Central memory CD8-positive, alpha-beta T cell (primary cell): ENCODE results near the gene MPP2.

Experiments used
- ATAC-seq: fragments of 150-1000 bp; cut with Tn5 transposase; replicated peaks from 2 replicates; pipeline ENCODE4 v1.10.0; 2022; ENCODE audit warnings: mild to moderate bottlenecking, moderate FRiP score, moderate number of reproducible peaks; ENCODE audit not compliant: poor library complexity, severe bottlenecking; ENCODE audit errors: extremely low read depth
- DNase-seq, 2 donors: peaks; one replicate each; pipeline ENCODE4 v3.0.0; 2021; ENCODE audit warnings: low spot score in 2 of 2
- H3K27ac Mint-ChIP-seq: one replicate; pipeline ENCODE4 v1.8.0; 2022; ENCODE audit warnings: low read depth, mild to moderate bottlenecking, moderate library complexity, mixed read lengths
- H3K27me3 Mint-ChIP-seq: one replicate; pipeline ENCODE4 v1.8.0; 2022; ENCODE audit warnings: mixed read lengths
- H3K36me3 Mint-ChIP-seq: one replicate; pipeline ENCODE4 v1.8.0; 2022; ENCODE audit warnings: mild to moderate bottlenecking, moderate library complexity, mixed read lengths; ENCODE audit not compliant: insufficient read depth
- H3K4me1 Mint-ChIP-seq: one replicate; pipeline ENCODE4 v1.8.0; 2022; ENCODE audit warnings: mixed read lengths
- H3K4me3 Mint-ChIP-seq: one replicate; pipeline ENCODE4 v1.8.0; 2022; ENCODE audit warnings: mild to moderate bottlenecking, moderate library complexity, mixed read lengths
- H3K9me3 Mint-ChIP-seq: one replicate; pipeline ENCODE4 v1.8.0; 2022; ENCODE audit warnings: mixed read lengths

MPP2 gene

DNA sequence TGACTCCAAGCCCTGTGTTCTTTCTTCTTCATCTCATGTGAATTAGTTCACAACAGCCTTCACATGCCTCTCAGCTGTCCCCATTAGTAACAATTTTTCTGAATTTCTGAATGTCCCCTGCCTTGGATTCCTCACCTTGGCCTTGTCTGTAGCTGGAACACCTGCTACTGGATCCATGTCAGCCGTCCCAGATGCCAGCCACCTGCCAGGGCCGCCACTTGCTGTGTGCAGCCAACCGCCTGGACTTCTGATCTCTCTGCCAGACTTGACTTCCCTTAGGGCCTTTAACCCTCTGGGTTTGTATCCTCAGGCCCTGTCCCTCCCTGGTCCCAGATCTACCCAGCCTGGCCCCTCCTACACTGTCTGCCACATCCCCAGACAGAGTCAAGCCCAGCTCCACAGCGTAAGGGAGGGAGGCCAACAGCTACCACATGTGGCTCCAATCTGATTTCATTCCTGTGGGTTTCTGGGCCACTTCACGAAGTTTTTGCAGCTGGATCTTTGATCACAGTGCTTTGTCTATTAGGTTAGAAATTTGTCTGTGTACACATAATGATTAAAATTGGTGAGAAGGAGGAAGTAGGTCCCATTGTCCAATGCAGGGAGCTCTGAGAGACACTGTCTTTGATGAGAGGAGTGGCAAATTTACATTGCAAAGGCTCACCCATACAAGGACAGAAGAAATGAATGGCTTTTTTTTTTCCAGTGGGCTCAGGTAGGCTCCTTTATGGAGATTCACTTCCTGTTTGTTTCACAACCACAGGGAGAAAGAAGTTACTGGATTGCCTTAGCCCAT, 15.3 kb downstream of the MPP2 start:
- H3K27me3 Mint-ChIP-seq, result peaks cover 31% of the 10 kb centered on the region
- ATAC-seq, result no peak

DNA sequence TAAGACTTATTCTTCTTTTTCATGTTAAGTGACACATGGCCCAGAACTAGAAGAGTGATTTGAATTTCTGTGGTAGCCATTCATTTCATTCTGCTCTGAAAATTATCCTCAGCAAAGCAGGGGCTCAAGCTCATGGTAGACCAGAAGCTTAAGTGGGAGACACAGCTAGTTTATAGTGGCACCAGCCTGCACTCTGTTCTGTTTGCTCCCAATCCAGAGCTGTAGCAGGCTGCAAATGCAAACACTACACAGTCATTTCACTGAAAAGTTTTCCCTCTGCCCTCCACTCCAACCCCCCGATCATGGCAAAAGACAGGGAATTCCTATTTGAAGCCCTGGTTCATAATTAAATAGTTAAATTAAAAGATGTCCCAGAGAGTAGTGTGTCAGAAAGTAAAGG, 17.1 kb downstream of the MPP2 start:
- Mint-ChIP-seq H3K27ac (no peak overlapping the region), H3K27me3 (peaks cover 19% of the 10 kb centered on the region)
- no peak for ATAC-seq

More for the DNA sequence above, 15.3 kb downstream of the MPP2 start:
- no peak overlapping the region for H3K27ac Mint-ChIP-seq
- DNase-seq, result no peak
- H3K9me3 Mint-ChIP-seq, result no peaks in the 10 kb centered on the region
- peaks cover 2% of the 10 kb centered on the region for H3K36me3 Mint-ChIP-seq
- H3K4me1 Mint-ChIP-seq, result no peaks in the 10 kb centered on the region
- no peak overlapping the region for H3K4me3 Mint-ChIP-seq

DNA sequence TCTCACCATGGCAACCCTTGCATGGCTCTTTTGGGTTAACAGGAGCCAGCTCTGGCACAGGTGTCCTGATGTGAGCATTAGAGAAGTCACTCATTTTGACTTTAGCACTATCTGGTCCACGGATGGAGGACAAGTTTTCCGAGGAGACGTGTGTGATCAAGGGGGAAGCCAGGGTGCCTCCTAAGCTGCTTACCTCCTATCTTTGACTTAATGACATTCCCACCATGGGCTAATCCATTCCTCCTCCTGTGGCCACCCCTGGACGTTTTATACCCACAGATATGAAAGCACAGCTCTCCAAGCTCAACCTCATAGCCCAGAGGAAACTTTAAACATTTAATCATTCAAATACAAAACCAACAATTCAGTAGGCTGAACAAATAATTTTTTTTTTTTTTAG, 18.8 kb downstream of the MPP2 start:
- Mint-ChIP-seq H3K27me3 (peaks cover 31% of the 10 kb centered on the region), H3K4me3 (no peak overlapping the region), H3K36me3 (no peaks in the 10 kb centered on the region), H3K9me3 (no peaks in the 10 kb centered on the region), H3K27ac (no peak overlapping the region), H3K4me1 (no peaks in the 10 kb centered on the region)
- DNase-seq, result no peak
- no peak for ATAC-seq

More for the DNA sequence above, 17.1 kb downstream of the MPP2 start:
- no peaks in the 10 kb centered on the region for H3K9me3 Mint-ChIP-seq
- no peak overlapping the region for H3K4me3 Mint-ChIP-seq
- H3K4me1 Mint-ChIP-seq, result no peaks in the 10 kb centered on the region
- no peak for DNase-seq
- no peaks in the 10 kb centered on the region for H3K36me3 Mint-ChIP-seq

DNA sequence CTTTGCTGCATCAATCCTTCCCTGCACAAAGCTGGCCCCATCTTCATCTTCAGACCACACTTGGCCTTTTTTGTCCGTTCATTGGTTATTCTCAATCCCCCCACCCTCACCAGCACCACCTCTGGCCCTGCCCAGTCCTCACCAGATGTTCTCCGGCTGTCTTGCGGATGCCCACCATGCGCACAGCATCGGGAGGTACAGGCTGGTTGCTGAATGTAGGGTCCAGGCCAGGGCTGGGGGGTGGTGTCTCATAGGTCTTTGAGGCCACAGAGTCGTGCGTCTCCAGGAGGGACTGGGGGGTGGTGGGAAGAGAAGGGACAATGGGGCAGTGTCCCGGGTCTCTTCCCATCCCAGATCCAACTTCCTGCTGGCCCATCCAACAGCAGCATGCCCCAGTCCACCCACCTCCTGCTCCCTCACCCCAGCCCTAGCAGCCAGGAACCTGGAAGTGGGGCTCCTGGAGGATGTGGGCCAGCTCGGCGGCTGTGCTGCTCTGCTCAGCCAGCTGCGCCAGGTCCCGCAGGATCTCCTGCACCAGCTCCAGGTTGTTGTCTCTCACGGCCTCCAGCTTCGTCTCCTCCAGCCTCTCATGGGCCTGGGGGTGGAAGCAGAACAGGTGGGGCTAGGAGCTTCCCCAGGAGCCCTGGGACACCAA, 24.4 kb downstream of the MPP2 start:
- Mint-ChIP-seq H3K4me1 (peaks cover 9% of the 10 kb centered on the region), H3K27ac (no peak overlapping the region), H3K9me3 (no peaks in the 10 kb centered on the region), H3K36me3 (no peaks in the 10 kb centered on the region), H3K4me3 (no peak overlapping the region), H3K27me3 (peaks cover 46% of the 10 kb centered on the region)
- DNase-seq (no peak), ATAC-seq (no peak)

DNA sequence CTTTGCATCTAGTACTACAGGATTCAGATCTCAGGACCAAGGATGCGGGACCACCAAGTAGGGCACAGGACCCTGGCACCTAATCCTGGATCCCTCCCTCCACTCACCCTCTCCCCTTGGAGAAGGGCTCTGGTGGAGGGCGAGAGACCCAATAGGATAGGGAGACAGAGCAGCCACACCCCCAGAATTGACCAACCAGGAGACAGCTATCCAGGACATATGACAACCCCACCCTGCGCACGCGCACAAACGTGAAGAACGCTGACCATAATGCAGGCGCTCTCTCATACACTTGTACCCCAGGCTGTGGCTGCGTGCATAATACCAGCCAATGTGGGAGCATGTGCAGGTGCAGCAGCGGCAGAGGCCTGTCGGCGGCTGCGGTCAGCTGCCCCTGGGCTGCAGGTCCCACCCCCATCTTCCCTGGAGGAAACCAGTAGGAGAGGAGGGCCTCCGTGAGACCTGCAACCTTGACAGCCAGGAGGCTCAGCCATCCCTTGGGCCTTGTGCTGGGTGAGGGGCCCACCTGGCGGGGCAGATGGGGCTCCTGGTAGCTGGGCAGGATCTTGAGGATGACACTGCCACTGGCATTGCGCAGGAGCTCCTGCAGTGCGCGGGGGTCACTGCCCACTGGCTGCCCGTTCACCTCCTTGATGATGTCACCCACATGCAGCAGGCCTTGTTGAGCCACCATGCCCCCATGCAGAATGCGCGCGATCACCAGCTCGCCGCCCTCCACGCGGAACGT, 25.4 kb downstream of the MPP2 start:
- peaks cover 9% of the 10 kb centered on the region for H3K4me1 Mint-ChIP-seq
- DNase-seq (no peak), ATAC-seq (no peak)
- peaks cover 46% of the 10 kb centered on the region for H3K27me3 Mint-ChIP-seq
- H3K27ac Mint-ChIP-seq, result no peak overlapping the region
- no peaks in the 10 kb centered on the region for H3K9me3 Mint-ChIP-seq
- H3K4me3 Mint-ChIP-seq, result no peak overlapping the region
- H3K36me3 Mint-ChIP-seq, result no peaks in the 10 kb centered on the region

DNA sequence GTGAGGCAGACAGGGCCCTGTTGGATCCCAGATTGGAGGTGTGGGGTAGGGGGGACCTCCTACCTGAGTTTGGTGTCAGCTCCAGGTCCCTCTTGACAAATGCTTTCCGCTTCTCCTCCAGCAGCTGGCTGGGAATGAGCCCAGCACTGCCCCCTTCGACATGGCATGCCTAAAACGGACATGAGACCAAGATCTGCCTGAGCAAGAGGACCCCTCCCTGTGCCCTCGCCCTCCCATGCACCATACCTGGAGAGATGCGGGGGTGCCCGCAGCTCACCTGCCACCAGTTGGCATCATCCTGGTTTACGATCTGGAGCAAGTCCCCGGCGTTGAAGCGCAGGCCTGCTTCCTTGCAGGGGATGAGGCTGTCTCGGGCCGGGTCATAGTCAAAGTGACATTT, 26.2 kb downstream of the MPP2 start:
- Mint-ChIP-seq H3K36me3 (no peaks in the 10 kb centered on the region), H3K27ac (no peak overlapping the region), H3K4me3 (no peak overlapping the region), H3K9me3 (no peaks in the 10 kb centered on the region), H3K27me3 (peaks cover 46% of the 10 kb centered on the region), H3K4me1 (peaks cover 9% of the 10 kb centered on the region)
- ATAC-seq (no peak), DNase-seq (no peak)

DNA sequence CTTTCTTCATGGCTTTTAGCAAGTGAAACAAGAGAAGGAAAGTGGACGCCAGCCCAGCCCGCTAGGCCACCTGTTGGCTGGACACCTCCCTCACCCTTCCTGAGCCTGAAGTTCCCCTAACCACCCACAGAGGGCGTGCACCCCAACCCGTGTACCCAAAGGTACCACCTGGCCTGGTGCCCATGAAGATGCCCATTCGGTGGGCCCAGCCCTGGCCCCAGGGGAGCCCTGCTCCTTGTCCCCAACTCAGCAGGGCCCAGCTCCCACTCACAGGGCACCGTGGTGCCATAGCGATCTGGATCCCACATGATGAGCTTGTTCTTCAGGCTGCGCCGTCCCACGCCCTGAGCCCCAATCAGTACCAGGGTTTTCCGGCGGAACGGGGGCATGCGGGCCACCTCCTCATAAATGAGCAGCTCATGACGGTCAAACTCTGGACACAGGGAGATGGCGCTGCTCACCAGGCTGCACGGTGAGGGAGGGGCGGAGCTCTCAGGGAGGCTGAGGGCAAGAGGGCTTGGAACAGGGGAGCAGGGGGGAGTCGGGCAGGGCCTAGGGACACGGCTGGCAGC, 26.8 kb downstream of the MPP2 start:
- Mint-ChIP-seq H3K27me3 (peaks cover 46% of the 10 kb centered on the region), H3K27ac (no peak overlapping the region), H3K4me1 (peaks cover 9% of the 10 kb centered on the region), H3K36me3 (no peaks in the 10 kb centered on the region), H3K4me3 (no peak overlapping the region), H3K9me3 (no peaks in the 10 kb centered on the region)
- ATAC-seq (peak; percentile 24), DNase-seq (peak; percentile 26 to 41)

DNA sequence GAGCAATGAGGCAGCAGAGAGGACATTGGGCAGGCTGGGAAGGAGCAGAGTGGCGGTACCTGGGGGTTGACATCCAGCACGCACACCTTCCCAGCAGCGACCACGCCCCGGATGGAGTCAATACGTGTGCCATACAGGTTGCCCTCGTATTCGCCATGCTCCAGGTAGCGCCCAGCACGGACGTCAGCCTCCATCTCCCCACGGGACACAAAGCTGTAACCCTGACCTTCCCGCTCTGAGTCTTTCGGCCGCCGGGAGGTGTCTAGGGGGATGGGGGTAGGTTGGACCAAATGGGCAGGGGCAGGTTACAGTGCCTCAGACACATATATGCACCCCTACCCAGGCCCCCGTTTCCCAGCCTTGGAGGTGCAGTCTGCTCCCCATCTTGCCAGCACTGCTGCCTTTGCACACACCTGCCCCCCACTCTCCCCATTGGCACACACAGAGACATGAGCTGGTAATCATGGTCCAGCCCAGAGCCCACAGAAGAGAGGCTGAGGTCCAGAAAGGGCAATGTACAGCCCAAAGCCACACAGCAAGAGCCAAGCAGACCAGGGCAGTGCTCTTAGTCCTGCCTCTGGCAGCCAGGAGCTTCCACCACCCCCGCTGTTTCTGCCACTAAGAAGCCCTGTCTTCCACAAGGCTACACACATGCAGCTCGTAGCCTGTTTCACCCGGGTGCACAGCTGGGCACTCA, 27.5 kb downstream of the MPP2 start:
- H3K4me1 Mint-ChIP-seq, result peaks cover 9% of the 10 kb centered on the region

DNA sequence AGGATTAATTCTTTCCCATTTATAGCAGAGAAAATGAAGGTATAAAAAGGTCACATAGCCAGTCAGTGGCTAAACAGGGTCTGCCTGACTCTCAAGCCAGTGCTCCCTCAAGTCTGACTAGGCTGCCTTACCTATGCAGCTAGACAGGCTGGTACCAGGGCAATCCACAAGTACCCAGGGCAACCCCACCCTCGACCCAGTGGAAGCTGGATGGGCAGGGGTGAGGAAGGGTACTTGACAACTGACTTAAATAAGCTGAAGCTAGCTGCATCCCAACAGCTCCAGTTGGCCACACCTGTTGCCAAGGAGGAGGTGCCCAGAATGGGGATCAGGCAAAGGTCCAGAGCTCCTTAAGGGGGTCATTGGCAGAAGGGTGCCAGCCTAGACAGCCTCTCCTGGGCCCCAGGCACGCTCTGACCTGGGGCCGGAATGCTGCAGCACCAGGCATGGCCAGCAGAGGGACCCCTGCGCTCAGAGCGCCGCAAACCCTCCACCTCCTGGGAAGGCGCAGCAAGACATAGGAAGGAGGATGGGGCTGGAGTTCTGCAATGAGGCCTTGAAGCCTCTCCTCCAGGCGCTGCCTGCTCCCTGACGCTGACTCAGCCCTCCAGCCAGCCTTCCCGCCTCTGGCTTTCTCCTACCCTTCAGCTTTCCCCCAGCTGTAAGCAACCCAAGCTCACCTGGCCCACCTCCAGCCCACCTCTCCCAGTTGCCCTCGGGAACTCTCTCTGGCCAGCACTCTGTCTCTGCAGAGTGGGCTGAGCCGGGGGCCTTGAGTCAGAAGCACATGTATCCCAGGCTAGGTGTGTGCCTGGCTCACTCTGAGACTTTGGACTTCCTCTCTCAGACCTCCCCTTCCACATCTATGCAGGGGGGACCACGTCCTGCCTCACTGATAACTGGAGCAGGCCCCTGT, 28.8 kb downstream of the MPP2 start:
- Mint-ChIP-seq H3K27ac (no peak overlapping the region), H3K4me1 (peaks cover 9% of the 10 kb centered on the region), H3K4me3 (no peak overlapping the region), H3K27me3 (peaks cover 44% of the 10 kb centered on the region), H3K36me3 (no peaks in the 10 kb centered on the region), H3K9me3 (no peaks in the 10 kb centered on the region)
- peak; percentile 75 for ATAC-seq
- peak; percentile 40 to 63 for DNase-seq

More for the DNA sequence above, 27.5 kb downstream of the MPP2 start:
- DNase-seq (no peak), ATAC-seq (no peak)
- H3K27me3 Mint-ChIP-seq, result peaks cover 46% of the 10 kb centered on the region
- H3K36me3 Mint-ChIP-seq, result no peaks in the 10 kb centered on the region
- H3K9me3 Mint-ChIP-seq, result no peaks in the 10 kb centered on the region
- H3K4me3 Mint-ChIP-seq, result no peak overlapping the region
- no peak overlapping the region for H3K27ac Mint-ChIP-seq

DNA sequence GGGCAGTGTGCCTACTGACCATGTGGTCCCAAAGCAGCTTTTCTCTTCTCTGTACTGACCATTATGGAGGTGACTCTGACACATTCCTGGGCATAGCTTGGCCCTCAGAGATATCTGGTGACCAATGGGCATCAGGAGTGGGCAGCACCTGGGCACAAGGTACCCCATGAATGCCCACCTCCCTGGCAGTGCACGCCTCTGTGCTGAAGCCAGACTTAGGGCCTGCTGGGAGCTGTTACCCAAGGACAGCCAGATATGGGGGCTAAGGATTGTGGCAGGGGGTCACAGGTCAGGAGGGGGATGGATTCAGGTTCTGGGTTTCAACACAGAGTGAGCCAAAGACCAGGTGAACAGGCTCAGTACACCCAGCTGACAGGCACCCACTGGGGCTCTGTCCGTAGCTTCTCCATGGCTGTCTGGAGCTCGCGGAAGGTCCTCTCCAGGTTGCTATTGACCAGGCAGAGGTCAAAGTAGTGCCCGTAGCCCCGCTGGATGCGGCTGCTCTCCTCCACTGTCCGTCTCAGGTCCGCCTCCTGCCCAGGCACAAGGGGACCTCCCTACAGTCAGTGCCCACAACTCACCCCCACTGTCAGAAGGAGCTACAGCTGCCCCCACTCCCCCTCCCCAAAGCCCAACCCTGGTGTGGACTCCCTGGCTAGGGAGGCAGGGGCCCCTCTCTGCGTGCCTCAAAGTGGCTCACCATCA, 29.7 kb downstream of the MPP2 start:
- H3K36me3 Mint-ChIP-seq, result no peaks in the 10 kb centered on the region
- H3K4me1 Mint-ChIP-seq, result peaks cover 9% of the 10 kb centered on the region
- no peak for ATAC-seq
- H3K4me3 Mint-ChIP-seq, result no peak overlapping the region
- H3K9me3 Mint-ChIP-seq, result no peaks in the 10 kb centered on the region
- DNase-seq, result no peak
- peaks cover 44% of the 10 kb centered on the region for H3K27me3 Mint-ChIP-seq
- no peak overlapping the region for H3K27ac Mint-ChIP-seq

DNA sequence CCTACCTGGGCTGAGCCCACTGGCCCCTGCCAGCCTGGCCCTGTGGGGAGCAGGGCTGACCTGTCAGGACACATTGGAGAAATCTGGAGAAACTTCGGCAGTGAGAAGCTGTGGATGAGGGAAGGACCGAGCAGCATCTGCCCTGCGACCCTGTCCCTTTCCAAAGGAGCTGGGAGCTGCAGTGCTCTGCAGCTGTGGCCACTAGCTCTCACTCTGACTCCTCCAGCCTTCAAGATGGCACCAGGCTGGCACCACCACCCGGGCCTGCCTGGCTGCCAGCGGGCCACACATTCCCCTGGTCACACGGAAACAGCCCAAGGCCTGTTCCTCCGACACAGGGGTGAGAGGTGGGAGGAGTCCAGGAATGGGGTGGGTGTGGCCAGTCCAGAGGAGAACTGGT, 30.3 kb downstream of the MPP2 start:
- no peaks in the 10 kb centered on the region for H3K36me3 Mint-ChIP-seq
- no peak overlapping the region for H3K27ac Mint-ChIP-seq
- peaks cover 9% of the 10 kb centered on the region for H3K4me1 Mint-ChIP-seq
- H3K9me3 Mint-ChIP-seq, result no peaks in the 10 kb centered on the region
- no peak for ATAC-seq
- H3K4me3 Mint-ChIP-seq, result no peak overlapping the region
- H3K27me3 Mint-ChIP-seq, result peaks cover 50% of the 10 kb centered on the region
- DNase-seq, result no peak
